GM21723 (cell line): ENCODE data around the gene DMBT1.
"Not testable (repeated sequence)": the region's sequence is repeated elsewhere in the genome, so short reads cannot be mapped to it uniquely, and the experiment has no call there.

Experiments used
- ATAC-seq: cut with Tn5 transposase; IDR thresholded peaks from one replicate; pipeline ENCODE4 v1.9.1; 2021; ENCODE audit warnings: mild to moderate bottlenecking, moderate library complexity; ENCODE audit not compliant: unreplicated experiment

DMBT1 gene

DNA sequence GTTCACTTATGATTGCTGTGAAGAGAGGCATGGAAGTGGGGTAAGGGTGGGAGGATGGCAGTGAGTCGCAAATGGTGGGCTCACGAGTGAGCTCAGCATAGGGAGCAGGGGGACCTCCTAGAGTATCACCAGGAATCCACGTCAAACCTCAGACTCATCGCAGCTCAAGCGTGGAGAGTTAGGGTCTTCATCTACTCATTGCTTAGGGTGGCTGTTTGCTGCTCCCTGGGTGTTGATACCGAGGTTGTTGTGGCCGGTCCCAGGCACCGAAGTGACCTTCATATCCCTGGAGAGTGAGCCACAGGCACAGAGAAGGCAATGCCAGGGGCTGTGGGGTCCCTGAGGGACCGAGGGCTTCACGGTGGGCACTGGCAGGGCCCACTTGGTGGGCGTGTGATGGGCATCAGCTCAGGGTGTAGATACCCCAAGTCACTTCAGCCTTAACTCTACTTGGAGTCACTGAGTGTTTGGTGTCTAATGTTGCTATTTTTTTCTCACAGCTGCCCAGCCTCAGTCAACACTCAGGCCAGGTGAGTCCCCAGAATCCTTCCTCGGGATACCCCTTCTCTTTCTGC is 16.8 kb downstream of the DMBT1 start:
- ATAC-seq = no peak

DNA sequence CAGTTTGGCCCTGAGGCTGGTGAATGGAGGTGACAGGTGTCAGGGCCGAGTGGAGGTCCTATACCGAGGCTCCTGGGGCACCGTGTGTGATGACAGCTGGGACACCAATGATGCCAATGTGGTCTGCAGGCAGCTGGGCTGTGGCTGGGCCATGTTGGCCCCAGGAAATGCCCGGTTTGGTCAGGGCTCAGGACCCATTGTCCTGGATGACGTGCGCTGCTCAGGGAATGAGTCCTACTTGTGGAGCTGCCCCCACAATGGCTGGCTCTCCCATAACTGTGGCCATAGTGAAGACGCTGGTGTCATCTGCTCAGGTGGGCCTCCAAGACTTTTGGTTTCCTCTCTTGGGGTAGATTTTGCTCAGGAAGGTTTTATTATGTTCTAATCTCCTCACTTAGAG is 25.5 kb downstream of the DMBT1 start:
- ATAC-seq = not testable (repeated sequence)

DNA sequence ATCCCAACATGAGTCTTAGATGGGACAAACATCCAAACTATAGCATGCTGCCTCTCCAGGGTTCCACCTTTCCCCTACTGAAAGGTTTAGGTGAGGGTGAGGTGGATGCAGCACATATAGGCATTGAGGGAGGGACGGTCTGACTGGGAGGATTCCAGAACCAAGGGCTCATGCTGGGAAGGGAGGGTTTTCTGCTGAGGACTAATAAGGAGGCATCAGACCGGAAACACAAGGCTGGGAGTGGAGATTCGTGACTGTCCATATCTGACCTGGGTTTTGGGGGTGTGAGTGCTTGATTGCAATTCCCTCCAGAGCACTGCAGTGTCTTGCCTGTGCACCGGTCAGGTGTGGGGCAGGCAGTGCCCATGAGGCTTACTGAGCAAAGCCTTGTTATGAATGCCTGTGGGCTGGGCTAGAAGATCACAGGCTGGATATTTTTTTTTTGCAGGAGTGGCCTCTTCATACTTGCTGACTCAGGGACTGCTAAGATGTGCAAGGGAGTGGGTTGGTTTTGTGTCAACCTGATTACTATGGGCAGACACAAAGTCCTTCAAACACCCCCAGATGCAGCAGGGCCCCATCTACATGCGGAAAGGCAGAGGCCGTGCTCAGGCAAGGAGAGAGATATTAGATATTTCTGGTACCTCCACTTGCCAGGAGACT is 26.7 kb downstream of the DMBT1 start:
- no peak for ATAC-seq

DNA sequence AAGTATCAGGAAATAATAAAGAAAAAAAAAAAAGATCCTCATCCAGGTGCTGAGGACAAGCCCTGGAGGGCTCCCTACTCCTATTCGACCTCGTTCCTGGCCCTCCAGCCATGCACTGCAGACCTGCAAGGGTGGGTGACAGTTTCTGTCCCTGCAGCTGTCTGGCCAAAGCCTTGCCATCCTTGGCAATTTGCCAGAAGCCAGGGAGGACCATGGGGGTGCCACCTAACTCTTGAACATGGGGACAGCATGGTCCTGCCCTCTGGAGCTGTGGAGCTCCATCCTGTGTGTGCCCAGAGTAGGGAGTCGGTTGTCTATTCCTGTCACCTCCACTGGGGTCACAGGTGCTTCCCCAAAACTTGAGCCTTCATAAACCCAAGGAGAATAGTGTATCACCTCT is 27.8 kb downstream of the DMBT1 start:
- no peak for ATAC-seq

DNA sequence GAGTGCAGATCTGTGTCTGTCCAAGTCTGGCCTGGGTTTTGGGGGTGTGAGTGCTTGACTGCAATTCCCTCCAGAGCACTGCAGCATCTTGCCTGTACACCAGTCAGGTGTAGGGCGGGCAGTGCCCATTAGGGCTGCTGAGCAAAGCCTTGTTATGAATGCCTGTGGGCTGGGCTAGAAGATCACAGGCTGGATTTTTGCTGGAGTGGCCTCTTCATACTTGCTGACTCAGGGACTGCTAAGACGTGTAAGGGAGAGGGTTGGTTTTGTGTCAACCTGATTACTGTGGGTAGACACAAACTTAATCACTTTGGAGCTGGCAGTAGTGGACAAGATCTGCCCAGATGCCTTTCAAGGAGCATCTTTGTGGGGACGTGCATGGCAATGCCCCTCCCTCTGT is 29.6 kb downstream of the DMBT1 start:
- ATAC-seq = no peak

DNA sequence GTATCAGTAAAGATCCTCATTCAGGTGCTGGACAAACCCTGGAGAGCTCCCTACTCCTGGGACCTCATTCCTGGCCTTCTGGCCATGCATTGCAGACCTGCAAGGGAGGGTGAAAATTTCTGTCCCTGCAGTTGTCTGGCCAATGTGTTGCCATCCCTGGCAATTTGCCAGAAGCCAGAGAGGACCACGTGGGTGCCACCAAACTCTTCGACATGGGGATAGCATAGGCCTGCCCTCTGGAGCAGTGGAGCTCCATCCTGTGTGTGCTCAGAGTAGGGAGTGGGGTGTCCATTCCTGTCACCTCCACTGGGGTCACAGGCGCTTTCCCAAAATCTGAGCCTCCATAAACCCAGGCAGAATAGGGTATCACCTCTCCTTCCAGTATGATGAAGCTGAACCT is 31.2 kb downstream of the DMBT1 start:
- ATAC-seq = no peak

DNA sequence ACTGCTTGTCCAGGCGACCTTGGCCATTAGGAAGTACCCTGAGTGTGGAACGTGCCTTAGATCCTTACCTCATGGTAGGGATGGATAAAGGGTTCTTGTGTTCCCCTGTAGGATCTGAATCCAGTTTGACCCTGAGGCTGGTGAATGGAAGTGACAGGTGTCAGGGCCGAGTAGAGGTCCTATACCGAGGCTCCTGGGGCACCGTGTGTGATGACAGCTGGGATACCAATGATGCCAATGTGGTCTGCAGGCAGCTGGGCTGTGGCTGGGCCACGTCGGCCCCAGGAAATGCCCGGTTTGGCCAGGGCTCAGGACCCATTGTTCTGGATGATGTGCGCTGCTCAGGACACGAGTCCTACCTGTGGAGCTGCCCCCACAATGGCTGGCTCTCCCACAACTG is 31.6 kb downstream of the DMBT1 start:
- no peak for ATAC-seq

DNA sequence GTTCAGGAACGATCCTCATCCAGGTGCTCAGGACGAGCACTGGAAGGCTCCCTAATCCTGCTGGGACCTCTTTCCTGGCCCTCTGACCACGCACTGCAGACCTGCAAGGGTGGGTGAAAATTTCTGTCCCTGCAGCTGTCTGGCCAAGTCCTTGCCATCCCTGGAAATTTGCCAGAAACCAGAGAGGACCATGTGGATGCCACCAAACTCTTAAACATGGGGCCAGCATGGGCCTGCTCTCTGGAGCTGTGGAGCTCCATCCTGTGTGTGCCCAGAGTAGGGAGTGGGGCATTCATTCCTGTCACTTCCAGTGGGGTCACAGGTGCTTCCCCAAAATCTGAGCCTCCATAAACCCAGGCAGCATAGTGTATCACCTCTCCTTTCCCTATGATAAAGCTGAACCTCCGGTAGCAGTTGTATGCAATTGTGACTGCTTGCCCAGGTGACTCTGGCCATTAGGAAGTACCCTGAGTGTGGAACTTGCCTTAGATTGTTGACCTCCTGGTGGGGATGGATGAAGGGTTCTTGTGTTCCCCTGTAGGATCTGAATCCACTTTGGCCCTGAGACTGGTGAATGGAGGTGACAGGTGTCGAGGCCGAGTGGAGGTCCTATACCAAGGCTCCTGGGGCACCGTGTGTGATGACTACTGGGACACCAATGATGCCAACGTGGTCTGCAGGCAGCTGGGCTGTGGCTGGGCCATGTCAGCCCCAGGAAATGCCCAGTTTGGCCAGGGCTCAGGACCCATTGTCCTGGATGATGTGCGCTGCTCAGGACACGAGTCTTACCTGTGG is 57.1 kb downstream of the DMBT1 start:
- ATAC-seq = no peak

DNA sequence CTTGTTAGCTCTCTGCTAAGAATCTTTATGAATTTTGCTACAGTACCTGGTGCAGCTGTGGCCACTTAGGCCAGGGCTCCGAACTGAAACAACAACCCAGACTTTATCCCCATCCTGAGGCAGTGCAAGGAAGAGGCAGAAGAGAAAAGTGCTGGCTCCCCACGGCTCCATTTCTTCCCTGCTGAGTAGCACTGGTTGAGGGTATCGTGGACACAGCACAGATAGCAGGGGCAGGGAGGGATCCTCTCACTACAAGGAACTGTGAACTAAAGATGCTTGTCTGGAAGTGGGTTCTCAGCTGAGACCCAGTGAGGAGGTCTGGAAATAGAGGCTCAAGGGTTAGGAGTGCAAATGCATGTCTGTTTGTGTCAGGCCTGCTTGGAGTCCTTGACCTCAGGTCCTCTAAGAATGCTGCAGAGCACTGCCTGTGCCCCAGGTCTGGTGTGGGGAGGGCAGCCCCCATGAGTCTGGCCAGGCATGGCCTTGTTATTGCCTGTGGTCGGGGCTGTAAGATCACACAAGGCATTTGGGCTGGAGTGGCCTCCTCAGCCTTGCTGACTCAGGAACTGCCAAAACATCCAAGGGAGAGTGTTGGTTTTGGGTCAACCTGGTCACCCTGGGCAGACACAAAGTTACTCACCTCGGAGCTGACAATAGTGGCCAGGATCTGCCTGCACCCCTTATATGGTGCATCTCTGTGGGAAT is 58.1 kb downstream of the DMBT1 start:
- ATAC-seq = no peak

DNA sequence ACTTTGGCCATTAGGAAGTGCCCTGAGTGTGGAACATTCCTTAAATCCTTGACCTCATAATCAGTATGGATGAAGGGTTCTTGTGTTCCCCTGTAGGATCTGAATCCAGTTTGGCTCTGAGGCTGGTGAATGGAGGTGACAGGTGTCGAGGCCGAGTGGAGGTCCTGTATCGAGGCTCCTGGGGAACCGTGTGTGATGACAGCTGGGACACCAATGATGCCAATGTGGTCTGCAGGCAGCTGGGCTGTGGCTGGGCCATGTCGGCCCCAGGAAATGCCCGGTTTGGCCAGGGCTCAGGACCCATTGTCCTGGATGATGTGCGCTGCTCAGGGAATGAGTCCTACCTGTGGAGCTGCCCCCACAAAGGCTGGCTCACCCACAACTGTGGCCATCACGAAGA is 60.4 kb downstream of the DMBT1 start:
- not testable (repeated sequence) for ATAC-seq

DNA sequence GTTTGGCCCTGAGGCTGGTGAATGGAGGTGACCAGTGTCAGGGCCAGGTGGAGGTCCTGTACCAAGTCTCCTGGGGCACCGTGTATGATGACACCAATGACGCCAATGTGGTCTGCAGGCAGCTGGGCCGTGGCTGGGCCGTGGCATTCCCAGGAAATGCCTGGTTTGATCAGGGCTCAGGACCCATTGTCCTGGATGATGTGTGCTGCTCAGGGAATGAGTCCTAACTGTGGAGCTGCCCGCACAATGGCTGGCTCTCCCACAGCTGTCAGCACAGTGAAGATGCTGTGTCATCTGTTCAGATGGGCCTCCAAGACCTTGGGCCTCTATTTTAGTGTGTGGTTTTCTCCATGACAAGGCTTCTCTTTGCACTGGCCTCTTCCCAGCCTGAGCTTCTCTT is 64.0 kb downstream of the DMBT1 start:
- ATAC-seq = no peak

DNA sequence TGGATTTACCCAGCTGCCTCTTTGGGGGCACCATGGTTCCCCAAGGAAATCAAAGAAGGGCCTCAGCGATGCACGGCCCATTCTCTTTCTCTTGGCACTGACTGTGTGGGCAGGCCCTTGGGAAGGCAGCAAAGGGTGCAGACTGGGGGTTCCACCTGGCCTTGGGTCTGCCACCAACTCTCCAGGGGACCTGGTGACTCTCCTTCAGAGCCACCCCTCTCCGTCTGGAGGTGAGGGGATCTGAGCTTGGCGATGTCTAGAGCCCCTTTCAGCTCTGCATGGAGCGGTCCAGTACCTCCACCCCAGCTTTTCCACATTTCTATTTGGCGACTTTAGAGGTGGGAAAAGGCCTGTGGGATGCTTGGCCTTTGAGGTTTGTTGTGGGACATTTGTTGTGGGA is 70.0 kb downstream of the DMBT1 start:
- ATAC-seq = no peak

DNA sequence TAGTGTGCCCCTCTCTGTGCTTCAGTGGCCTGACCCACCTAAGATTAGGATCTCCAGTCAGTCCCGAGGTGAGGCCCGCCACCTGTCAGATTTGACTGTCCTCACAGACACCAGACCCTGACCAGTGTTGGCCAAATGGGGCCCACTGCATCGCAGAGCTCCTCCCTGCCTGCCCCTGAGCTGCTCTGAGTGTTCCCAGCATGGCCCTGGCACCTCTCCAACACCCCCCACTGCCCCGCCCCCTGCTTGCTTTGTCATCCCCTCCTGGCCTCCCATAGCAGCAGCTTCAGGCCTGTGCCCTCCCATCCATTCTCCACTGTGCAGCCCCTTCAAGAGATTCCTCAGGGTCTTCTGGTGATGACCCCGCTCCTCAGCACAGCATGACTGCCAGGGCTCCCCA is 71.5 kb downstream of the DMBT1 start:
- ATAC-seq = no peak

DNA sequence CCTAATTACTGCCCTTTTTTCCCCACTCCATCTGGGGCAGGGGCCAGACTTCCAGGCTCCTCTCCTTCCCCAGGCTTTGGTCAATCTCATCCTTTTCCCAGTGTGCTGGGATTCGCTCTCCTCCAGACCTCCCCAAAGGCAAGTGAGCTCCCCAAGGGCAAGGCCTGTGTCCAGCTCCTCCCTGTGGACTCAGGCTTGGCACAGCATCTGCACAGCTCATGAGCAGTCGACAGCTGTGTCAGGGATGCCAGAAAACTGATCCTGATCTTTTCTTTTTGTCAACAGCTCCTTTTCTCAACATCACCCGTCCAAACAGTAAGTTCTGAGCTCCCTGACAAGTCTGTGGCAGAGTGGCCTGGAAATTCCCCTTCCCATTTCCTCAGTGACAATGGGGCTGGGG is 72.0 kb downstream of the DMBT1 start:
- no peak for ATAC-seq

DNA sequence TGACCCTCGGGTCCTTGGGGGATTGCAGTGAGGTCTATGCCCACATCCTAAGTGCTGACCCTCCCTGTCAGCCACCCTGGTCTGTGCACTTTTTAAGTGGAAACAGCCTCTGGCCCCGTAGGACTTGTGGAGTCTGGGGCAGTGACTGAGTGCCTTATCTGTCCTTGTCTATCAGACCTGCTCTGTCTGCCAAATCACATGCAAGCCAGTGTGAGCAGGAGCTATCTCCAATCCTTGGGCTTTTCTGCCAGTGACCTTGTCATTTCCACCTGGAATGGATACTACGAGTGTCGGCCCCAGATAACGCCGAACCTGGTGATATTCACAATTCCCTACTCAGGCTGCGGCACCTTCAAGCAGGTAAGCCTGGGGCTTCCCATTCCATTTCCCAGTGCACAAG is 76.4 kb downstream of the DMBT1 start:
- no peak for ATAC-seq

DNA sequence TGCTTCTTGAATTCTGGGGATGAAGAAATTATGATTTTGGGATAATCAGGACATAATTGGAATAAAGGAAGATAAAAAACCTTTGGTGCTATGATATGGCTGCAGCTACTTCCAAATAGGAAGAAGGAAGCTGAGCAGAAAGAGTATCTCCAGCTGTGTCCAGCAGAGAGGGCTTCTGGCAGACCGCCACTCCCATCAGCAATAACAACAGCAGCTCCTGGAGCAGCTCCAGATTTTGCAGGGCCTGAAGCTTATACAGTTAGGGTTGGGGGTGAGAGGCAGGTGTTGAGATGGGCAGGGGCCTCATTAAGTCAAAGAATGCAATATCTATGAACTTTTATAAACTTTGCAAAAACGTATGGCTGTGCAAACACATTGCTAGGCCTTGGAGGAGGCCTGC is 76.8 kb downstream of the DMBT1 start:
- ATAC-seq = no peak

DNA sequence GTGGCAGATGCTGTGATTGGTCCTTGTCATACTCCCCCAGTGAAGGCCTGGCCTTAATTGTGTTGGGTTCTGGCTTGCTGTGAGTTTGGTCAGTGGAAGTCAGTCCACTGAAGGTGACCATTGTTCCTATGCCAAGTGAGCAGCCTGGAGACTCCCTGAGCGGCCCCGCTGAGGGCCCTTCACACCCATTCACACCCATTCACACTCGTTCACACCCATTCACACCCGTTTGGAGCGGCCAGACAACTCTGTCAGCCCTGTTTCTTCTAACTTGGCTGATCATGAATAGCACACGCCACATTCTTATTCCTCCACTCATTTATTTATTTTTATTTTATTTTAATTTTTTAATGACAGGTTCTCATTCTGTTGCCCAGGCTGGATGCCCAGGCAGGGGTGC is 77.6 kb downstream of the DMBT1 start:
- ATAC-seq = no peak

DNA sequence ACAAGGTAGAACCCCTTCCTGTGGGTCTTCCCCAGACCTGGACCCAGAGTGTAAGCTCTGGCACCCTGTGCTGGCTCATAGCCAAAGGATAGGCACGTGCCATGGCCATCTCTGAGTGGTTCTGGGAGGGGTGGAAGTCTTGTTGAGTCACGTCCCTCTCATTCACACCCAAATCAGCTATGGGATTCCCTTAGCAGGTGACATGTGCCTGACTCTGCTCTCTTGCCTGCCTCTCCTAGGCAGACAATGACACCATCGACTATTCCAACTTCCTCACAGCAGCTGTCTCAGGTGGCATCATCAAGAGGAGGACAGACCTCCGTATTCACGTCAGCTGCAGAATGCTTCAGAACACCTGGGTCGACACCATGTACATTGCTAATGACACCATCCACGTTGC is 79.2 kb downstream of the DMBT1 start:
- ATAC-seq = no peak

DNA sequence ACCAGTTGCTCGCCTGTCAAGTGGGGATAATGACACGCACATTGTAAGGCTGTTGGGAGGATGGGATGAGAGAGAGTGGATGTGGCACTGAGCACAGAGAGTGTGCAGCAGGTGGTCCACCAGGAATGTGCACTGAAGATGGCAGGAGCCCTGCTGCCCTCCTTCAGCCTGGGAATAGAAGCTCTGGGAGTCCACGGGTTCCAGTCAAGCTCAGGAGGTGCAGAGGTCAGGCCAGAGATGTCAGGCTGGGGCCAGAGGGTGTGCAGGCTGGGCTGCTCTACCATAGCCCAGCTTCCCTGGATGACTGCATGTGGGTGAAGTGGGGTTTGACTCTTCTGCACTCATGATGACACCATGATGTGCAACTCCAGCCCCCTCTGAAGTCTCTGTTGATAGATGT is 80.4 kb downstream of the DMBT1 start:
- ATAC-seq = no peak

DNA sequence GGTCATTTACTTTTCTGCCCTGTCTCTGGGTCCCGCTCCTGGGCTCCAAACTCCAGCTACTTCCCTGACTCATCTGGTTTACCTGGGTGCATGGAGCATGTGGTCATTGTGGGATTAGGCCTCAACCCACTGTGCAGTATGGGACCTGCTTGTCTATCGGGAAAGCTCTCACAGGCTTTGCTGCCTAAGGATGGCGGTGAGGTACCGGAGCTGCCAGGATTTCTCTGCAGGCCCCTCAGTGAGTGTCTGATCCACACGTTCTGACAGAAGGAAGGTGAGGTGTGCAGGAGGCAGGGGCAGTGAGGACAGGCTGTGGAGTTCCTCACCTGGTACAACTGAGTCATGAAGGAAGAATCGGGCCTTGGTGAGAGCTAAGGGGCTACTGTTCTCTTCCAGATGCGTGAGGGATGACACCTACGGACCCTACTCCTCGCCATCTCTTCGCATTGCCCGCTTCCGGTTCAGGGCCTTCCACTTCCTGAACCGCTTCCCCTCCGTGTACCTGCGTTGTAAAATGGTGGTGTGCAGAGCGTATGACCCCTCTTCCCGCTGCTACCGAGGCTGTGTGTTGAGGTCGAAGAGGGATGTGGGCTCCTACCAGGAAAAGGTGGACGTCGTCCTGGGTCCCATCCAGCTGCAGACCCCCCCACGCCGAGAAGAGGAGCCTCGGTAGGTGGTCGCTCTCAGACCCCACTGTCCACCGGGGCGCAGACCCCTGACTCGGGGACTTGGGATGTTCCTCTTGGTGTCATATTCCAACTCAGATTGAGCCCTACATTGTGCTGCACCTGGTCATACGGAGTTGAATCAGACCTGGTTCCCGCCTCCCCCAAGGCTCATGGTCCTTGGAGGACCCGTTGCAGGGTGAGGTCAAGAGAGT is 82.4 kb downstream of the DMBT1 start:
- no peak for ATAC-seq
